OCI-LY3 (cell line): ENCODE measurements around the gene STAT3.

Experiments used
- CTCF ChIP-seq: fragments of 200-600, 300-600 bp; sonication (generic); IDR thresholded peaks from 2 replicates; pipeline ENCODE4 v1.5.1; 2014; ENCODE audit warnings: antibody characterized with exemption, low read length, low read depth
- EZH2phosphoT487 ChIP-seq: fragments of 200-600 bp; shearing (Covaris generic); IDR thresholded peaks from 2 replicates; pipeline ENCODE4 v1.6.1; 2018; ENCODE audit warnings: antibody characterized with exemption, mixed run types, low read depth

- no peak for TF ChIP-seq CTCF
- no peak for TF ChIP-seq EZH2phosphoT487
These were observed 33.0 kb downstream of the STAT3 start for GRCh38 chr17:42354956-42355843.
